Fibroblast of peridontal ligament (primary cell): ENCODE data around the gene ANKH.
"Not testable (repeated sequence)": the region's sequence is repeated elsewhere in the genome, so short reads cannot be mapped to it uniquely, and the experiment has no call there.

Experiments used
- DNase-seq: peaks from one replicate; pipeline ENCODE4 v3.0.0-alpha.2; 2010; ENCODE audit errors: extremely low read depth

ANKH gene

GRCh38 chr5:14829396-14829795 lies 42.2 kb downstream of the ANKH start:
- DNase-seq, result peak; percentile 71

- DNase-seq, result no peak
Observed at GRCh38 chr5:14826714-14827113, 44.9 kb downstream of the ANKH start.

- DNase-seq, result no peak
Observed at GRCh38 chr5:14825977-14826376, 45.6 kb downstream of the ANKH start.

GRCh38 chr5:14824499-14824898 lies 47.1 kb downstream of the ANKH start:
- DNase-seq, result no peak

- DNase-seq, result no peak
Observed at GRCh38 chr5:14821100-14821845, 50.3 kb downstream of the ANKH start.

GRCh38 chr5:14818931-14819790 lies 52.4 kb downstream of the ANKH start:
- peak; percentile 50 for DNase-seq

GRCh38 chr5:14817762-14818136 lies 53.8 kb downstream of the ANKH start:
- DNase-seq, result not testable (repeated sequence)

GRCh38 chr5:14816999-14817761 lies 54.4 kb downstream of the ANKH start:
- DNase-seq, result peak; percentile 99

- DNase-seq, result peak; percentile 46
Observed at GRCh38 chr5:14816374-14816998, 55.1 kb downstream of the ANKH start.

GRCh38 chr5:14813747-14814146 lies 57.8 kb downstream of the ANKH start:
- no peak for DNase-seq

GRCh38 chr5:14812166-14812565 lies 59.4 kb downstream of the ANKH start:
- no peak for DNase-seq

- DNase-seq, result no peak
Observed at GRCh38 chr5:14810928-14811572, 60.5 kb downstream of the ANKH start.

GRCh38 chr5:14810282-14810681 lies 61.3 kb downstream of the ANKH start:
- no peak for DNase-seq

GRCh38 chr5:14809369-14810155 lies 62.0 kb downstream of the ANKH start:
- peak; percentile 78 for DNase-seq

- no peak for DNase-seq
Observed at GRCh38 chr5:14807471-14807870, 64.1 kb downstream of the ANKH start.

GRCh38 chr5:14806456-14806855 lies 65.1 kb downstream of the ANKH start:
- DNase-seq, result peak; percentile 93

- DNase-seq, result no peak
Observed at GRCh38 chr5:14802541-14802940, 69.0 kb downstream of the ANKH start.

- DNase-seq, result no peak
Observed at GRCh38 chr5:14801792-14802191, 69.8 kb downstream of the ANKH start.

- not testable (repeated sequence) for DNase-seq
Observed at GRCh38 chr5:14797385-14797784, 74.2 kb downstream of the ANKH start.

- no peak for DNase-seq
Observed at GRCh38 chr5:14794583-14795230, 76.9 kb downstream of the ANKH start.
